CD4-positive, alpha-beta T cell treated with Interferon gamma for 1 hour (primary cell): ENCODE measurements around the gene HNRNPR.

ENCODE experiments used
- DNase-seq: peaks from one replicate; pipeline ENCODE4 v3.0.0-alpha.2; 2020

HNRNPR gene

DNA sequence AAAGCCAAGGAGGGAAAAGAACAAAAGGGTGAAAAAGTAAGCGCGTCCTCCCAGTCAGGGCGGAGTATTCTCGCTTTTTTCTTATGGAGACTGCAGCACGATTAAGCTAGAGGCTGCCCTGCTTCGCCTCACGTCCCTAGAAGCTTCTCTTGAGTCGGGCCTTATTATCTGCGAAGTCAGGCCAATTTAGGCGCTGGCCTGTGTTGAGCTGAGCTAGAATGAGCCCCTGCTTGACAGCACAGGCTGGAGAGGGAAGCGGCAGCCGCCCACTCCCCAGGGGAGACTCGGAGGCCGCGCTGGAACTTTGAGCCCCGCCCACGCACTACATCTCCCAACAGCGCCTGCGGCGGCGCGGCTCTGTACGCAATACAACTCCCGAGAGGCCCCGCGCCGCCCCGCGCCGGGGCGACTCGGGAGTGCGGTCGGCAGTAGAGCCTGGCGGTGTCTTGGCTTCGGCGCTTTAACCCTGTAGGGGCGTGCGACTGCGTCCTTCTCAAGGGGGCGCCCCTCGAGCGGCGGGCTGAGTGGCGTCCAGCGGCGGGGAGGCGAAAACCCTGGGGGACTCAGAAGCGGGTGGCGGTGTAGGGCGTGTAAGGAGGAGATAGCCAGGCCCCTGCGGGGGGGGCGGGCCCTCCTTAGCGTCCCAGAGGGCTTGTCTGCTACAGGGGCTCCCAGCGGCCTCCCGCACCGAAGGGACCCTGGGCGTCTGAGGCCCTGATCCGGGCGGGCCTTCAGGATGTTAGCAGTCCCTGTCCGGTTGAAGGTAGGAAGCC is 24.7 kb upstream of the HNRNPR start:
- peak; percentile 85 for DNase-seq

DNA sequence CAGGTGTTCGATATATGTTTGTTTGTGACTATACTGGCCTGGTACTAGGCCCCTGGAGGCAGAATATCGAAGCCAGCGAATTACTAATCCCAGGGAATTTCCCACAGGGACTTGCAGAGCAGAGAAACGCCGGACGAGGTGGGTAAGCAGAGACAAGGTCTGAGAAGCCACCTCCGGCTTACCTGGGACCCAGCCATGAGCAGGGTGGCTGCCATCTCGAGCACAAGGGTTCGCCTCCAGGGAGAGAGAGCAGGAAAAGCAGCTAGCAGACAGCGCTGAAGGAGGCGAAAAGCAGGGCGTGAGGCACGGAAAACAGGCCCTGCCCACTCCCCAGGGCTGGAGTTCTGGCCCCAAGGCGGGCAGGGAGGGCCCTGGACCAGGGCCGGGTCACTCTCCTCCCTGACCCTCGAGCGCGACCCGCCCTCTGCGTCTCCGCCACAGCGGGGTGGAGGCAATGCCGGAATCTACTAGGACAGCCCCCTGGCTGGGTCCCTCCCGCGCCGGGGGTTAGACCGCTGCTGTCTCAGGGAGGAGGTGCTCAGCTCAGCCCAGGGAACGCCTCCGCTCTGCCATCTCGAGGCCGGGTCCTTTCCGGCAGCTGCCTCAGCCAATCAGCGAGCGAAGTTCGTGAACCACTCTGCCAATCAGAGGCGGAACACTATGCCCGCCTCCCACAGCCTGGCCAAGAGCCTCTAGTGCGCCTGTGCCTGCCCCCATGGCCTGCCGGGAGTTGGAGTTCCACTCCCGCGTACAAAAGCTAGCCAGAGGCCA is 23.9 kb upstream of the HNRNPR start:
- peak; percentile 99 for DNase-seq

DNA sequence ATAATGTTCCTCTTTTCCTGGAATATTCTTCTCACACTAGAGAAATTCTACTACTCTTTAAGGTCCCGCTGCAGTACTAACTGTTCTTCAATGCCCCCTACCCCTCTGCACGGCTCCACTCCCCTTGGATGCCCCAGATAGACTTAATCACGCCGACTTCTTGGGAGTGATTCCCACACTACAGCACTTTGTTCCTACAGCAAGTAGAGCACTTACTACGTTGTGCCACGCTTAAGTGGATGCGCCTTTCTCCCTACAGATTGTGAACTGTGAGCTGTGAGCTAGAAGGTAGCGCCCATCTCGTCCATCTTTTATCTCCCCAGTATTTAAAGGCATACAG is 23.3 kb upstream of the HNRNPR start:
- DNase-seq = no peak

GRCh38 chr1:23366598-23366997 is 22.5 kb upstream of the HNRNPR start:
- no peak for DNase-seq

- DNase-seq = no peak
Measured at GRCh38 chr1:23366146-23366545, 22.1 kb upstream of the HNRNPR start.

DNA sequence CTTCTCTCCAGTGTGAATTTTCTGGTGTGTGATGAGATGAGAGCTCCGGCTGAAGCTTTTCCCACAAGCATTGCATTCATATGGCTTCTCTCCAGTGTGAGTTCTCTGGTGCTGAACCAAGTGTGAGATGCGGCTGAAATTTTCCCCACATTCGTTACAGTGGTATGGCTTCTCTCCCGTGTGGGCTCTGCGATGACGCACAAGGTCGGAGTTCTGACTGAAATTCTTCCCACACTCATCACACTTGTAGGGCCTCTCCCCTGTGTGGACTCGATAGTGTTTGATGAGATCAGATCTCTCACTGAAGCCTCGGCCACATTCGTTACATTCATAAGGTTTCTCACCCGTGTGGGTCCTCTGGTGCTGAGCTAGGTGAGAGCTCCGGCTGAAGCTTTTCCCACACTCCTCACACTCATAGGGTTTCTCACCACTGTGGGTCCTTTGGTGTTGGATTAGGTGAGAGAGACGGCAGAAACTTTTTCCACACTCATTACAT is 18.2 kb upstream of the HNRNPR start:
- no peak for DNase-seq

DNA sequence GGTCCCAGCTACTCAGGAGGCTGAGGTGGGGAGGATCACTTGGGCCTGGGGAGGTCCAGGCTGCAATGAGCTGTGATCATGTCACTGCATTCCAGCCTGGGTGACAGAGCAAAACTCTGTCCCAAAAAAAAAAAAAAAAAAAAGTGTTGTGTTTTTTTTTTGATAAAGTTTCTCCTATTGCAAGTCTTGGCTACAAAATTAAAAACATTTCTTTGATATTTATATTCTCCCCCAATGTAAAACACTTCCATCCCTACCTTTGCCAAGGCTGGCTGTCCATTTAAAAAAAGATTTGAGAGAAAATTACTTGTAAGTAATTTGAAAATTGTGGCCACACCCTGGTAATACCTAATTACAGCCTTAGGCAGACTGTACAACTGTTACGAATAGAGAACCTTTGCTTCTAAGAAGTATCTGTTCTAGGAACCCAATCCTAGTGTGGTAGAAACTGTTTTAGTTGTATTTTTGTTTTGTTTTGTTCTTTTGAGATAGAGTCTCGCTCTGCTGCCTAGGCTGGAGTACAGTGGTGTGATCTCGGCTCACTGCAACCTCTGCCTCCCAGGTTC is 14.3 kb upstream of the HNRNPR start:
- no peak for DNase-seq

GRCh38 chr1:23357138-23357908 is 13.2 kb upstream of the HNRNPR start:
- no peak for DNase-seq

DNA sequence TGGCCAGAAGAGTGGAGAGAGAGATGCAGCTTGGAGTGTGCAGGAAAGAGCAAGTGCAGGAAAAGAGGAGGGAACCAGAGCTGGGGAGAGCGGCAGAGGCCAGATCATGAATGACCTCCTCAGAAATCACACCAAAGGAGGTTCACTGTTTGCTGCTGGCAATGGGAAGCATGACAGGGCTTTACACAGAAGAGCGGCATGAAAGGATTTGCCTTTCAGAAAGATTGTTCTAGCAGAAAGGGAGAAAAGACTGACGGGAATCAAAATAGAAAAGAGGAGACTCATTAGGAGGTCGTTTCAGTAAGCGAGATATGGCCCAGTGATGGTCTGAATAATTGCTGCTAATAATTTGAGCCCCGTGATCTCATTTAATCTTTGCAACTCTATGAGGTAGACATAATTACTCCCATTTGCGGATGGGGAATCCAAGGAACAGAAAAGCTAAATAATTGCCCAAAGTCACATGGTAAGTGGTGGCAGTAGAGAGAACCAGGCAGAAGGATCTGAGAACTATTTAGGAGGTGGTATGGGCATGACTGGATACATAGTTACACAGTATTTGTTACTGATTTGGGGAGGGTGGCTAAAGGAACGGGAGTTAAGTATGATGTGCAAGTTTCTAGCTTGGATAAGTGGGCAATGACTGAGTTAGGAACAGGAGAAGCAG is 12.5 kb upstream of the HNRNPR start:
- no peak for DNase-seq

- DNase-seq = no peak
Measured at GRCh38 chr1:23354245-23354644, 10.2 kb upstream of the HNRNPR start.

DNA sequence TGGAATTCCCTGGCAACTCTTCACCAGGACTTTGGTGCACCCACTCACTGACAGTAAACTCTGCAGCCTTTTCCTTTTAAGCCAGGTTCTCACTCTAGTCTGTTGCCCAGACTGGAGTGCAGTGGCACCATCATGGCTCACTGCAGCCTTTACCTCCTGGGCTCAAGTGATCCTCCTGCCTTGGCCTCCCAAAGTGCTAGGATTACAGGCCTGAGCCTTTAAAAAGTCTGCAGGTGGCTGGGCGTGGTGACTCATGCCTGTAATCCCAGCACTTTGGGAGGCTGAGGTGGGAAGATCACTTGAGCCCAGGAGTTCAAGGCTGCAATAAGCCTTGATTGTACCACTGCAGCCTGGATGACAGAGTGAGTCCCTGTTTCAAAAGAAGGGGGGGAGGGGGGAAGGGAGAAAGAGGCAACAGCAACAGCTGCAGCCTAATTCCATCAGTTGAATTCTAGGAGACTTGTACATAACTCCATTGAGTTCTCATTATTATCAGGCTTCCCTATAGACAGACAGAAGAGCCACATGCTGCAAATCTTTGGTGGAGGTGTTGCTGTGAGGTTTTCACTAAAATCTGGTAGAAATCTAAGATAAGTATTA is 8.1 kb upstream of the HNRNPR start:
- no peak for DNase-seq

DNA sequence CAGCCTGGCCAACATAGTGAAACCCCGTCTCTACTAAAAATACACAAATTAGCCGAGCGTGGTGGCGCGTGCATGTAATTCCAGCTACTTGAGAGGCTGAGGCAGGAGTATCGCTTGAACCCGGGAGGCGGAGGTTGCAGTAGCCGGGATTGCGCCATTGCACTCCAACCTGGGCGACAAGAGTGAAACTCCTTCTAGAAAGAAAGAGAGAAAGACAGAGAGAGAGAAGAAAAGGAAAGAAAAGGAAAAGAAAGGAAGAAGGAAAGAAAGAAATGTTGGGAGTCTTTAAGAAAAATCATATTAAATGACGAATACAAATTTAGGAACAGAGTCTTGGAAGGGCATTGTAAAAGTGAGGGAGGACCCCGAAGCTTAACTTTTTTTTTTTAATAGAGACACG is 1.8 kb upstream of the HNRNPR start:
- DNase-seq = no peak

- DNase-seq = no peak
Measured at GRCh38 chr1:23344987-23345472, 946 bp upstream of the HNRNPR start.

GRCh38 chr1:23343221-23344110 is 618 bp downstream of the HNRNPR start:
- DNase-seq = no peak

DNA sequence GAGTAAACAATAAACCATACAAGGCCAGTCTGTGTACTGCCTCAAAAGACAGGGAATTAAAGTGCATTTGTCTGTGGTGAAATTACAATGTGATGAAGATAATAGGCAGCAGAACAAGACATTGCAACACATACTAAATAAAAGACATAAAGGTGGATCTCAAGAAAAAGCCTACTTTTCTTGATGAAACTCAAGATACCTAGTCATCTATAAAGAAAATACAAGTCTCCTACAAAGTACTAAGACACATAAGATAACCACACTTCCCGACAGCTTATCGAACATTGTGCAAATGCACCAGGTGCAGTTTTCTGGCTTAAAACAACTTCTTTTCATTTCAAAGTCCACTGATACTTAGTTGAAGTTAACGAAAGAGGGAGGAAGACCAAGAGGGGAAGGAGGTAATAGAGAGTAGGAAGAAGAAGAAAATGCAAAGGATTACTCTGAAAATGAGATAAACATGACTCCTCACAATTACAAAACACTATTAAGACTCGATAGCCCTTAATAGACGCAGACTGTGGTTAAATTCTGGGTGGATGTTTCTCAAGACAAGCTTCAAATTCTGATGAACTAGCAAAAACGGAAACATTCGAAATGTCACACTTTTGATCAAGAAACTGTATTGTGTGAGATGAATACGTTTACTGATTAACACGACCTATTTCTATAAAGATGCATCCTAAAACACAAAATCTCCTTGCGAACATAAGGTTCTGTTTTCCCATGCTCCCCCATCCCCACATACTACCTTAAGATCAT is 2.0 kb downstream of the HNRNPR start:
- DNase-seq = no peak

DNA sequence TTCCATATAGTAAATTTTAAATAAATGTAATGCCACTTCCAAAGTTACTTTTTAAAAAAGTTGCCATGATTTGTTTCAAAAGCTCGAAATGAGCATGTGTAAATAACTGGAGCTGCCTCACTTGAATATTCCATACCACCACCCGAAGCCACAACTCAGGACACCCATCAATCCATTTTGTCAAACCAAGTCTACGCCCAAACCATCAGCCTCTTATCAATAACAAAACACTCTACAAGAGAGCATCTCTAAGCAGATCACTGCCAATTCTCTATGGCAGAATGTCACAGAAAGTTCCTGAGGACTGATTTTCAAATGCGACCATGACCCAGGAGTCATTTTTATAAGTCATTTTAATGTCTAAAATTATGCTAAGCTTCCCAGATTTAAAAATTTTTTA is 4.5 kb downstream of the HNRNPR start:
- DNase-seq = no peak

DNA sequence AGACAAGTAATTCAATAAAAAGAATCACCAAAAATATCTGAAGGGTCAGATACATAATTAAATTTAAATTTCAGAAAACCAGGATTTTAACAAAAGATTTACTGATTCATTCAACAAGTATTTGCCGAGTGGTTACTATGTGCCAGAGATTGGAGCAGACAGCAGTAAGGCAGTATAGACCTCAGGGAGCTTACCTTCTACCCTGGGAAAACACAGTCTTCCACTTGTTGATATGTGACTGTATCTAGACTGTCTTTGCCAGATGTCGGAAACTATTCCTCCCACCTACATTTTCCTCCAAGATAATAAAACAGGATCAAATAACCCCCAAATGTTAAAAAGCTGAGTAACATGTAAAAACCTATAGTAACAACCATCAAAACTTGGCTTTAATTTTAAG is 6.2 kb downstream of the HNRNPR start:
- no peak for DNase-seq

- no peak for DNase-seq
Measured at GRCh38 chr1:23331713-23332112, 12.4 kb downstream of the HNRNPR start.

DNA sequence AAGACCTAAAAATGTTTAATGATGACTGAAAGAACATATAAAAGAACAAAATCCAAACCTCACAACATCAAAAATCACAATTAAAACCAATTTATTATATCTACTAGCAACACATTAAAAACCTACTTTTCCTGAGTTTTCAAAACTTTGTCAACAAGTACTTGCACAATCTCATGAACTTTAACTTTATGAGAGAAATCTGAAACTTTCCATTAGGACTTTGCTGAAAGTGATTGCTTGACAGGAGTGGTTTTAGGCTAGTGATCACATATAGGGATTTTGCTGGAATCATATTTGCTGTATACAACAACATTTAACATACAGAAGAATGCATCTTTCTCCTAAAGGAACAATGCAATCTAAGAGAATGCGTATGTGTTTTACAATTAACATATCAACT is 13.2 kb downstream of the HNRNPR start:
- no peak for DNase-seq

DNA sequence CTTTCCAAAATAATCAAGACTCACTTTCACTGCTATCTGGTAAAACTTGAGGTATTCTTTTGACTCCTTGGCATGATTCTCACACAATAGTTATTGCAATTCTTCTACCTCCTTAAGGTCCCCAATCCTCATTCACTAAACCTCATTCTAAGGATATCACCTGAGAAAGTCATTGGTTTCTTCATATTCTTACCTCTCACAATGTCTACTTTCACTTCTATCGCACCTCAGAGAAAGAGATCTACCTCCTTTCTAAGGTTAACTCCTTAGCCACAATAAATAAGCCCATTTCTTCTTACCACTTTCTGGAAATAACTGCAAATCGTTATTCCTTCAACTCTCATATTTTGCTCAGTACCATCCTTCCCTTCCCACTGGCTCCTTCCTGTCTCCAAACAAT is 18.7 kb downstream of the HNRNPR start:
- no peak for DNase-seq
